Stimulated activated CD4-positive, alpha-beta T cell treated with anti-CD3 and anti-CD28 coated beads, Interleukin-15, amount 100 ng/mL, for 48 hours (primary cell): ENCODE results near the gene ACSS1.
"Not testable (repeated sequence)": the region's sequence is repeated elsewhere in the genome, so short reads cannot be mapped to it uniquely, and the experiment has no call there.

Experiments used
- DNase-seq, 2 donors: peaks; one replicate each; pipeline ENCODE4 v3.0.0-alpha.2; 2020; ENCODE audit warnings: low read depth in 2 of 2

The ACSS1 gene

DNA sequence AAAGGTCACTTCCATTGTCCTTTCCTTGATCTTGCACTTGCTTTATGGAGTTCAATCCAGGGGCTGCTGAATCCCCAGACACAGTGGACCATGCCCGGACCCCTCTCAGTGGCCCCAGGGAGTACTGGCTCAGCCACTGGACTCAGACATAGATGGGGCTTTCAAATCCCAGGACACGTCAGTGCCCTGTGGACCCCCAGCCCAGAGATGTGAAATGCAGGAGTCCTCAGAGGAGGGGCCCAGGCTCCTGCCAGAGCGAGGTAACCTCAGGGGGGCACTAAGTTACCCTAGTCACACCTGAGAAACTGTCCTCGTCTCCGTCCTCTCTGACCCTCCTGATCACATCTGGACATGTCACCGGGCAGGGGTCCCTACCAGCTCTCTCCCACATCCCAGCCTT is 46.7 kb downstream of the ACSS1 start:
- no peak for DNase-seq

DNA sequence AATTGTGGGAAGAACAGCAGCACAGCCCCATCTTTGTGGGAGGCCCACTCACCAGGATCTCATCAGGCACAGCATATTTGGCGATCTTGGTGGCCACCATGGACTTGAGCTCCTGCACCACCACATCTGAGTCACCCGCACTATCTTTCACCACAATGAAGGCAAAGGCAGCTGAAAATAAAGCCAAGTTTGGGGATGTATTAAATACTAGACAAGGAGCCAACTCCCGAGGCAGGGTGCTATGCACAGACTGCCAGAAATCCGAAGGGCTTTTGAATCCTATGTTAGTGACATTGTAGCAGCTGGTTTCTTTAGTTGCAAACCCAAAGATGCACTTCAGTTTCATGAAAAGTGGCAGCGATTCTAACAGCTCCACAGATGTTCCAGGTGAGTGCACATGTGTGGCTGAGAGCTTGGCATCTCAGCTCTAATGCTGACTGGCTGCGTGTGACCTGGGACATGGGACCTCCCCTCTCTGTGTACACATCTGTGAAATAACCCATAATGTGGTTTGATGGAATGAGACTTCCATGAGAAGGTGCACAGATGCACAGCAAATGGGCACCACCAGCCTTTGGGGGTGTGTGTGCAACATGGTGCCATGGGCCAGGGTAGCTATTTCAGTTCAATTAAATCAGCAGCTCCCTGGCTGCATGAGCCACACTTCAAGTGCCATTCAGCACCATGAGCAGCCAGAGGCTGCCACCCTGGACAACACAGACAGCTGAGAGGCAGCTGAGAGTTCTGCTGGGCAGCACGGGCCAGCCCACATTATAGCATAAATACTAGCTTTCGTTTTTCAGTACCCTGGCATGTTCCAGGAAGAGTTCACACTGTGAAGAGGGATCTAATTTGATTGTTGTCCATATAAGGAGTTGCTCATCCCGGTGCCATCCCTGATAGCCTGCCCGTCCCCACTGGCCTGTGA is 48.5 kb downstream of the ACSS1 start:
- no peak for DNase-seq

DNA sequence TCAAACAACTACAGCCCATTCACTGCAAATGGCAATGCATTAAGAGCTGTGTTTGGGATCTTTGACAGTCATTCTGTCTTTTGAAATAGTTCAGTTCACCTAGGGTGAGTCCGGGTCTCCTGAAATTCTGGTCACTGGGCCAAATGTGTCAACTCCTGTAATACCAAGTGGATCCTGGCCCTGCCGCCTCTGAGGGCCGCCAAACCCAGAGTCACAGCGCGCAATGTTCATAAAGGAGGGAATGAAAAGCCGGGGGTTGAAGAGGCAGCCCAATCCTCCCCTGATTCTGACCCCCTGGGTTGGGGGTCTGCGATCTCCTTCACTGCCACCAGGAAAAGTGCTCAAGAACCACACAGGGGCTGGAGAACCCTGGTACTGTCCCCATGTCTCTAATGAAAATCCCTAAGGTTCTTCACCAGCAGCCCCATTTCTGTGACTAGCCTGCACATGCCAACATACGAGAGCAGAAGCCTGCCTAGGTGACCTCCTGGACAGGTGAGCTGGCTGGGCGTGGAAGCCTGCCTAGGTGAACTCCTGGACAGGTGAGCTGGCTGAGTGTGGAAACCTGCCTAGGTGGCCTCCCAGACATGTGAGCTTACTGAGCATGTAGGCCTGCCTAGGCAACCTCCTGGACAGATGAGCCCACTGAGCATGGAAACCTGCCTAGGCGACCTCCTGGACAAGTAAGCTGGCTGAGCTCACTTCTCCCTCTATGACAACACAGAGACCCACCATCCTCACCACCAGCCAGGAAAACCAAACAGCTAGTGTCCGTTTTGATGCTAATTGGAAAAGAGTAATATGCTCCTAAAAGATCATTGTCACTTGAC is 49.3 kb downstream of the ACSS1 start:
- DNase-seq, result no peak

DNA sequence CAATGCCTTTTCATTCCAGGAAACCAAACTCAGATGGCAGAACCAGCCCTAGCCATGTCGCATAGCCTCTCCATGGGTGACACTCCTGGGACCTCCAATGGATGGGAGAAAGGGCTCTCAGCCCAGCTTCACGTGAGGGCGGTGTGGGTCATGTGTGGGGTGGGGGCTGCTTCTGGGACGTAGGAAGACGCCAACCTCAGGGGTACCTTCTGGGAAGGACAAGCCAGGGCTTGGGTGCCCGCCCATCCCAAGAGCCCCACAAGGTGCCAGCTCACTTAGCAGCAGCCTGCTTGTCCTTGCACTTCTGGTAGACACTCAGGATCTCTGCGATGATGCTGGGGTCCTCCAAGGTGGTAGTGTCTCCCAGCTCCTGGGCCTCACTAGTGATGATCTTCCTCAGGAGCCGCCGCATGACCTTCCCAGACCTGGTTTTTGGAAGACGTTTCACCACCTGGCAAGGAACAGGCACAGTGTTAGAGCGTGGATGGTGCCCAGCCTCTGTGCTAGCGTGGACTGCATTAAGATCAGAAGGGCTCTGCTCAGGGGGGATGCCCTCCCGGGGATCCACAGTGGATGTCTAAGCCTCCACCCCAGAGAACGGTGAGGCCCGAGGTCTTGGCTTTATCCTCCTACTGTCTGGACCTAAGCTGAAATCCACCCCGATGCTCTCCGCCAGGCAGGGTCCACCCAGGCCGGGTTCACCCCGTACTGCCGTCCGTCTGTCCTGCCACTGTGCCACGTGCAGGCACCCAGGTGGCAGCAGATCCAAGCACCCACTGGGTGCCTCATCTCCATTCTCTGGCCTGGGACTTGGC is 50.2 kb downstream of the ACSS1 start:
- DNase-seq, result no peak

DNA sequence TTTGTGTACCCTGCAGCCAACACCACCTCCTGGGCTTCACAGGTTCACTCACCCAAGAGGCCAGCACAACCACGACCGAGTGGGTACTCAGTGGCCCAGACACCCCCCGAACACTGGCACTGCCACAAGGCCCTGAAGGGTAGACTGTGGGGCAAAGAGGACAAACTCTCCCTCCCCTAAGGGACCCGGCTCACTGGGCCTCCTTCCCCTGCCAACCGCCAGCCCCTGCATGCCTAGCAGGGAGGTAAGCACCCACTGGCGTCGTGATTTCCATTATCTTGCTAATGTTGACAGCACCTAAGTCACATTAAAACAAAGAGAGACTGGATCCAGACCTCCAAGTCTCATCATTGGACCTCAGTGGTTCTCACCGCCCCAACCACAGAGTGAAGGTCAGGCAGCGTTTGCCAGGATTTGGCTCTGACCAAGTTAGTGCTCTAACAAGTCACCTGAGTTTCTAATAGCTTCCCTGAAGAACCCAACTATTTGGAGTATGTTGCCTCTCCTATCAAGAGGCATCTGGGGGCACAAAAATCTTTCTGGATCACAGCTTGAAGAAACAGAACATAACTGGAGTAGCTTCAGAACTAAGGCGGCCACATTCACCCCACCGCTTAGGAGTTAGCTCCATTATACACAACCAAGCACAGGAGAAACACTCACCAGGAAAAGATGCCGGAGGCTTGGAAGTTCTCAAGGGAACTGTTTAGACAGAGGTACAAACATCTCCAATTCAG is 51.3 kb downstream of the ACSS1 start:
- DNase-seq, result no peak

DNA sequence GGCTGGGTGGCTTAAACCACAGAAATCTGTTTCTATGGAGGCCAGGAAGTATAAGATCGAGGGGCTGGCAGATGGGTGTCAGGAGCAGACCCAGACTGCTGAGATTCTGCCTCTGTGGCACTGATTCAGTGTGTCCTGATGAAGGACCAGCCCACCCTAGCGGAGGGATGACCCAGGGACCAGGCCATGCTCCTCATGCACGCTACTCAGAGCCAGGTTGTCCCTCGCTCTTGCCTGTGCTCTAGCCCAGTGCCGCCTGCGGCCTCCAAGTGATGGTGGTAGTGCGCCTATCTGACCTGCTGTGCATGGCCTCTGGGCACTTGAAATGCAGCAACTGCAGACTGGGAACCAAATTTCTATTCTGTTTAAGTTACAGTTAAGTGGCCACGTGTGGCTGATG is 52.3 kb downstream of the ACSS1 start:
- DNase-seq, result no peak

DNA sequence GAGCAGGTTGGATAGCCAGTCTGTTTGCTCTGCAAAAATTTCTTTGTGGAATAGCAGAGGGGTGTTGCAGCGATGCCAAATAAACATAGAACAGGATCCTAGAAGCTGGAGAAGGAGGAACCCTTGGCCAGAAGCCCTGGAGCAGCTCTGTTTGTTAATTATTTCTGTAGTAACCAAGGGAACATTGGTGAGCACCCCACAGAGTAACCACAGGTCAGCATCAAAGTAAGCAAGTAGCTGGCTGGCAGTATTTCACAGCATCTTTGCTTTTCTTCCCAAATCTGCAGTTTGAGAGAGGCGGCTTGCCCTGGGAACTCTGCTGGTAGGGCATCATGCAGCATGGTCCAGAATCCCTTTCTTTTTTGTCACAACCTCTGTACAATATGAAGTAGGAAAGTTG is 52.7 kb downstream of the ACSS1 start:
- no peak for DNase-seq

DNA sequence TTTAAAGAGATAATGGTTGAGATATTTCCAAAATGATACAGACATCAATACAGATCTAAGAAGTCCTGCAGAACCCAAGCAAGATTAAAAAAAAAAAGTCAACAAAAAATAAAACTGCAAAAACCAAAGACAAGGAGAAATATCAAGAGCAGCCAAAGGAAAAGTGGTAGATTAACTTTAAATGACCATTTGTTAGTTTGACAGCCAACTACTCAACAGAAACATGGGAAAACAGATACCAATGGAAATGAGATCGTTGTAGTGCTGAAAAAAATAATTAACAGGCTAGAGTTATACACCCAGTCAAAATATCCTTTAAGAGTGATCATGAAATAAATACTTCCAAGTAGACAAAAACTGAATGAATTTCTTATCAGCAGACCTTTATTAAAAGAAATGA is 54.9 kb downstream of the ACSS1 start:
- no peak for DNase-seq

DNA sequence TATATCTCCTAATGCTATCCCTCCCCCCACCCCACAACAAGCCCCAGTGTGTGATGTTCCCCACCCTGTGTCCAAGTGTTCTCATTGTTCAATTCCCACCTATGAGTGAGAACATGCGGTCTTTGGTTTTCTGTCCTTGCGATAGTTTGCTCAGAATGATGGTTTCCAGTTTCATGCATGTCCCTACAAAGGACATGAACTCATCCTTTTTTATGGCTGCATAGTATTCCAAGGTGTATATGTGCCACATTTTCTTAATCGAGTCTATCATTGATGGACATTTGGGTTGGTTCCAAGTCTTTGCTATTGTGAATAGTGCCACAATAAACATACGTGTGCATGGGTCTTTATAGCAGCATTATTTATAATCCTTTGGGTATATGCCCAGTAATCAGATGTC is 56.6 kb downstream of the ACSS1 start:
- DNase-seq, result not testable (repeated sequence)

DNA sequence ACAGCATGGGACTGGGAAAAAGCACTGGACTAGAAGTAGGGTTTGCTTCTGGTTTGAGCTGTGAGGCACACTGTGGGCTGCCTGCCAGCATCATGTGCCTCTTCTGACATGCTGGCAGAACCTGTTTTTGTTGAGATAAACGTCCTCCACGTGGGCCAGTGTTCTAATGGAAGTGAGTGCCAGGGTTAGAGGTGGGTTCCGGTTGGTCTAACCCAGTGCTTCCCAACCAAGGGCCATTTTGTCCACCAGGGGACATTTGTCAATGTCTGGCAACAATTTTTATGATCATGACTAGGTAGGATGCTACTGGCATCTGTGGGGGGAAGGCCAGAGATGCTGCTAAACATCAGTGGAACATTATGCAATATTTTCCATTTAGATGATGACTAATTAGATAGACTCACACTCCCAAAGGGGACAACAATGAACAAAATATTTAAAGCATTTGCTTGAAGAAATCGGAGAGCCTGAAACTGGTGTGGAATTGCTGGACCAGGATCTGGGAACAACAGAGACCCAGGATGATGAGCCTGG is 57.6 kb downstream of the ACSS1 start:
- DNase-seq, result no peak

DNA sequence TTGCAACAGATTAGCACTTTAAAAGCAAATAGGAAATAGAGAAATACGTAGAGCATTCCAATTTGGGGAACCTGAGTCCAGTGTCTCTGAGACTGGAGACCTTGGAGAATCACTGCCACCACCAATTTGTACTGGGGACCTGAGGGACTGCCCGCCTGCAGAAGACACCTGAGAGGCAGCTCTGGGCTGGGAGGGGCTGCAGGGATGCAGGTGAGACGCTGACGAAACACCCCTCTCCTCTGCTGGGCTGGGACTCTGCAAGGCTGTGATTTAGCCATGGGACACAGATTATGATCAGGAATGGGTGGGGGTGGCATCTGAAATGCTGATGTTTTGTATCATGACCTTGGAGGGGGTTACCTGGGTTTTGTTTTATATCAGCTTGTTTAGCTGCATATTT is 58.4 kb downstream of the ACSS1 start:
- DNase-seq, result no peak

DNA sequence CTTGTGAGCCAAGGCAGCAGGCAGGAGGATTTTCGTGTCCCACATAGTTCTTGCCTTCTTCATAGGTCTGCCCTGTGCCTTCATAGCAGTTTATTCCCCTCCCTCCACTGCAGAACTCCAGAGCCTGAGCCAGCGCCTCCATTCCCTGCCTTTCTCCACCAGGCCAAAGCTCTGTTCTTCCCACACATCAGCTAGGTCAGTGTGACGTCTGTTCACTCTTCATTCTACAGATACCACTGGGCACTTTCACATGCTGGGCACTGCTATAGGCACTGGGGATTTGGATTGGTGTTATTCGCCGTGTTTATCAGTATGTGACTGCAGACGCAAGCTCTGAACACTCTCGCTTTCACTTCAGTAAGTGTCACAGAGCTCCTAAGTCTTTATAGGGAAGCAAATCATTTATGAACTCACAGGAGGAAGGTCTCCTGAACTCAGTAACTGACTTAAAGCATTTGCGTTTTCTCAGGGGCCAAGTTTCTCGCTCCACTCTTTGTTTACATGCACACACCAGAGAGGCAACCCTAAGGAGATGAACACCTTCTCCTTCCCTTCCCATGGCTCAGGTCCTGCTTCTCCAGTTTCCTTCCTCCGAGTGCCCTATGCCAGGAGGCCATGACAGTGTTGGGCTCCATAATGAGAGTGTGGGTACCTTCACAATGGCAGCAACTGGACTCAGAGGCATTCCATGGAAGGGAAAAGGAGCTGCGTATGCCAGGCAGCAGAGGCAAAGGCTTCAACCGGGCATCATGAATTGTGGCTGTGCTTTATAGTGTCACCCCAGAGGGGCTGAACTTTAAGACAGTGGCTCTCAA is 59.1 kb downstream of the ACSS1 start:
- DNase-seq, result no peak

DNA sequence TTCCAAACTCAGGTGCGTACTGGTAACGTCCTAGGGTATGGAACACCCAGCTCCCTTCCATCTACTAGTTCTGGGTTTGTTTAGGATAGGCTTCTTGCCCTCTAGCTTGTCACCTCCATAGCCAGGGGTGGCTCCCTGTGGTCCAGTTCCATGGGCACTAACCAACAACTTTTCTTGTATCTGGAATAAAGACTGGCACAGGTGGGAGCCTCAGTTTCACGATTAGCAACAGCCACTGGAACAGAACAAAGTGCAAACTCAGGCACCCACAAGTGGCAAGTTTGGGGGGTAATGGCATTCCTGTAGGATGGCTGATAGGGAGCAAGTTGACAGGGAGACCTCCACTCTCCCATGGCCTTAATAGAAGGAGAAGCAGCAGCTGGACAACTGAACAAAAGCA is 59.8 kb downstream of the ACSS1 start:
- no peak for DNase-seq

DNA sequence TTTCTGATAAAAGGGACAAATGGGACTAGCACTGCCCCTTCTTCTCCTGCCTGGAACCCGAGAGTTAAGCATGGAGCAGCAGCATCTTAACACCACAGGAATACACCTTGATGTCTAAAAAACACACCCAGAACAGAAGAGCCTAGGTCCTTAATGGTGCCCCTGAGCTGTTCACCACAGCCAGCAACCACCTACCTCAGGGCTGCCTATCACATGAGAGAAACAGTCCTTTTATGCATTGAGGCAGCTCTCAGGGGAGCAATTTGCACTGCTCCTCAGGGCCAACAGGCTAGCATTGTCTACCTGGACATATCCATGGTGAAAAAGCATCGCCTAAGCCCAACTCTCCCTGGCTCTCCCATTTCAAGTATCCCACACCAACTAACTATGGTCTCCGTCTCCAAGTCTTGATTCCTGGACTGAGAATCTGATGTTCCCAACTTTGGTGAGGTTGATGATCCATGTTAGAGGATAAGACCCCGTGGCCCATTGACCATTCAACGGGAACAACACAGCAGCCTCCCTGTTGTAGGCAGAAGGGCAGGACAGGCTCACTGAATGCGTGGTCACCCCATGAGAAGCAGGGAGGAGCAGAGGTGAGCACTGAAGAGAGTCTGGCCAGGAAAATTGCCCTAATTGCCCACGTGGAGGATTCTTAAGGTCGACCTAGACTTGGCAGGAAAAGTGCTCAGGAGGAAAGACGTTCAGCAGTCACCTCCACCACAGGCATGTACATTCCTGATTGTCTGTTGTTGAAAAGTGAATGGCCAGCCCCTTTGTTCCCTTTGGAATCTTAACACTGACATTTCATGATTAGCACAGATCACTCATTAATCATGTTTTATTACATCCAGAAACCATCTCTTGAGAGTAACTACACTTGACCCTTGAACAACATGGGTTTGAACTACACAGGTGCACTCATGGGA is 61.2 kb downstream of the ACSS1 start:
- no peak for DNase-seq

DNA sequence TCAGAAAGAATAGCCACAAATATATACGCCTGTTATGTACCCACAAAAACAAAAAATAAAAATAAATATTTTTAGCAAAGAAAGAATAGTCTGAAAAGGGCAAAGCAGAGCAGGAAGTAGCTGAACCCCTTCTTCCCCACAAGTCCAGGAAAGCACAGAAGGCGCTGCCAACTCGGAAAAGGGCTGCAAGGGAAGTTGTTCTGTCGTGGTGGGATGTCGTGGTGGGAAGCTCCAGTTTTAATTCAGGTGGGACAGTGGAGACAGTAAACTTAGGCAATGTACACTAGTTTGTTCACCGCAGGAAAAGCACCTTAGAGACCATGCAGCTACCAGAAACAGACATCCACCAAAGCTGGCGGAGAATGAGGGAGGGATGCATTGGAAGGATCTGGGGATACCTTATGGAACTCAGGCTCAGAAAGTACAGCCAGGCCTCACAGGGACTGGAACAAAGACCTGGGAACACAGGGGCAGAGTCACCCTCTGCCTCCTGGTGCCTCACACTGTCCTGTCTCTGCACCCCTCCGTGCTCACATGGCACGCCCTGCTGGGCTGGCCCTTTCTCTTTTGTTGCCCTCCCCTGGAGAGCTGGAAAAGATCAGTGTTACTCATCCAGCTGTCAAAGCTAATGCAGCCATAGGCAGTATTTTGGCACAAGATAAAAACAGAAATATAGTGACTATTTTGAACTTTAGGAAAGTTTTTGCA is 62.0 kb downstream of the ACSS1 start:
- no peak for DNase-seq

DNA sequence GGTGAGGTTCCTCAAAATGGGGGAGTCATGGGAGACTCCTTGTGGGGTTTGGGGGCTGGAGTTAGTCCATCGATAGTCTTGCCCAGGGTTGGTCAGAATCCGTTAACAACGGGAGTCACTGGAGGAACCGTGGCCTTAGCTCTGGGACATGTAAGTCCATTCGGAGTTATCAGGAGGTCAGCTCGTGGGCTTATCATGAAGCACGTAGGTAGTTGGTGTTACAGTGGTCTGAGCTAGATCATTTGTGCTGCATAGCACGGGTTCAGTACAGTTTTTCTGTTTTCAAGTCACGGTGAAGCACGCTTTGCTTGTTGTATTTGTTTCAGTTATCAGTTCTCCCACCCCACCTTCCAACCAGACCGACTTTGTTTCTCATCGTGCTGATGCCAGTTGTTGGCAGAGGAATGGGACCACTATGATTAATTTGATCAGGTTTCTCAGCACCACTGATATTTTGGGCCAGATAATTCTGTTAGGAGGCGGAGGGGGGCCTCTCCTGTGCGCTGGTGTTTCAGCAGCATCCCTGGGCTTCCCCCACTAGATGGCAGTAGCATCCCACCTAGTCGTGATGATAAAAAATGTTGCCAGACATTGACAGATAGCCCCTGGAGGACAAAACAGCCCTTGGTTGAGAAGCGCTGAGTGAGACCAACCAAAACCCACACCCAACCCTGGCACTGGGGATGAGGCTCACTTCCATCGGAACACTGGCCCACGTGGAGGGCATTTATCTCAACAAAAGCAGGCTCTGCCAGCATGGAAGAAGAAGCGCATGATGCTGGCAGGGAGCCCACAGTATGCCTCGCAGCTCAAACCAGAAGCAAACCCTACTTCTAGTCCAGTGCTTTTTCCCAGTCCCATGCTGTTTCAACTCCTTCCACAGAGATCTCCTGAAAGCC is 63.2 kb downstream of the ACSS1 start:
- DNase-seq, result peak; percentile 59 to 74

DNA sequence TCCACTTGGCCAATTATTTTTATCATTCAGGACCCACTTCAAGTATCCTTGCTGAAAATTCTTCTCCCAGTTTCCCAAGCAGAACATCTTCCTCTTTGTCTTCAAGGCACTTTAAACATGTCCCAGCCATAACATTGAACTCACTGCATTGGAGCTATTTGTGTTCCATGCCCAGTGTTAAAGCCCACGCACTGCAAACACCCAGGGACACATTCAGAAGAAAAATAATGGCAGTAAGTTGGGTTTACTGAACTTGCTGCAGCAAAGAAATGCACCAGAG is 63.8 kb downstream of the ACSS1 start:
- no peak for DNase-seq
